SW 1271 (cell line): Measurements from ENCODE around the gene CHTF8.
"Not testable (repeated sequence)": the region's sequence is repeated elsewhere in the genome, so short reads cannot be mapped to it uniquely, and the experiment has no call there.

Source experiments
- DNase-seq, 2 experiments: peaks; one replicate each; lab custom pipeline; 2025; lab: John Stamatoyannopoulos, UW

Gene CHTF8, protein sequence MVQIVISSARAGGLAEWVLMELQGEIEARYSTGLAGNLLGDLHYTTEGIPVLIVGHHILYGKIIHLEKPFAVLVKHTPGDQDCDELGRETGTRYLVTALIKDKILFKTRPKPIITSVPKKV

DNA sequence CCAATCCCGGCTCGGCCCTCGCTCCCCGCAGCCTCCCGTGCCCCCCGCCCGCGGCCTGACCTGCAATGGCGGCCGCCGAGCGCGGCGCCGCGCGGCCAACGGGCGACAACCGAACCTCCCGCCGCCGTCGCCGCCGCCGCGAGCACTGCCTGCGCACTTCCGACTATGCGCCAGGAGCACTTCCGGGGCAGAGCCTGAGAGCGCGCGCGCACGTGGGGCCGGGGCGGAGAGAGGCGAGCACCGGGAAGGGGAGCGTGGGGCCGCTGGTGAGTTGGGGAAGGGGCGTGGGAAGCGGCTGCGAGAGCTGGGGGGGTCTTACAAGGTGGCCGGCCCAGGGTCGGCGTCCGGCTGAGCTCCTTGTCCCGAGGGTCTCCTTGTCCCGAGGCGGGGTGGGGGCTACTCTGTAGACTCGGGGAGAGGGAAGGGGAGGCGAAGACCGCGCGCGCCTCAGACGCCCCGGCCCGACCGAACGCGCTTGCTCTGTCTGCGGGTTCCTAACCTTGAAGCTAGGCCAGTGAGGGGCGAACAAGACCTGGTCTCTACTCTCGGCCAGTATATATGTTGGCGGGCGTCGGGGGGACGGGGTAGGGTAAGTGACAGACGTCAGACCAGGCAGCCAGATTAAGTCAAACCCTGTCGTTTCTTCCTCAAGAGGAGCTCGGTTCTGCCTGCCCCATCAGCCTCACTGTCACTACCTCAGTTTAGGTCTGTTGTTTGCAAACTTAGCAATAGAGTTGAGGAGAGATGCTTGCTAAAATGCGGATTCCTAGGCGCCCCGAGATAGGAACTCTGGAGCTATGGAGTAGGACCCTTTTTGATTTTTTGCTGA is at the start of gene CHTF8, which contains the start of gene UTP4:
TSS of gene CHTF8 (minus strand) at position 165 of the 829 bp plus-strand sequence. CDS start 11,130 bp downstream, outside the sequence.
TSS of gene UTP4 (plus strand) at position 226 of the 829 bp plus-strand sequence. CDS start 811 bp downstream, outside the sequence.
- DNase-seq: peak; percentile 63 to 73

DNA sequence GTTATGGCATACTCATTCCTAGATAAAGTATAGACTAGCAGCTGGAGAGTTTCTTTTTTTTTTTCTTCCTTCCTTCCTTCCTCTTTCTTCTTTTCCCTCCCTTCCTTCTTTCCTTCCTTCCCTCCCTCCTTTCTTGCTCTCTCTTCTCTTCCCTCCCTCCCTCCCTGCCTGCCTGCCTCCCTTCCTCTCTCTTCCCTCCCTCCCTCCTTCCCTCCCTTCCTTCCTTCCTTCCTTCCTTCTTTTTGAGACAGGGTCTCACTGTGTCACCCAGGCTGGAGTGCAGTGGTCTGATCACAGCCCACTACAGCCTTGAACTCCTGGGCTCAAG is 47.6 kb upstream of the CHTF8 start:
- no peak for DNase-seq

DNA sequence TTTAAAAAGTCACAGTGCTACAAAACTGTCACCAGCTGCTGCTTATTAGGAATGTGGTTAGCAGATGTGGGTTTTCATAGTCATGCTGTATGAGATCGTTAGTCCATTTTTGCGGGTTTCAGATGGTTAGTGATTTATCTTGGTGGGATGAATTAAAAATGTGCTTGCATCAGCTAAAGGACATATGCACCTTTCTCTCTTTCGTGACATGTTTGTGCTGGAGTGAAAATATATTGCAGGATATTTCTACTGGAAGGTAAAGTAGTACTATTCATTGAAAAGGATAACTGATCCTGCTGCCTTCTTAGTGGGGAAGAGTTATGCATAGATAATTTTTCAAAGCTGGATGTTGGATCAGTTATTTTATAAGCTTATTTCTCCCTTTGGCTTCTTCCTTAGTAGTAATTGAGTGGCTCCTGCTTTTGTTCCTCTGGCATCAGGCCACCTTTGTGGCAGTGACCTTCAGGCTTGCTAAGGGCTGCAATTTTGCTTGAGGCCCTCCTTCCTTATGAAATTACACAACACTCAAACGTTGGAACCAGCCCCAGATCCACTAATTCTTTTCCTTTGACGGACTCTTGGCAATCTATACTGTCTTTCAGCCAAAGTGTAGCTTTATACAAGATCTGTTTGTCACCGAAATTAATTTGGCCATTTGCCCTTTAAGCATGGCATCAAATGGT is 47.1 kb upstream of the CHTF8 start:
- peak in 1 of 2 experiments; percentile 18 for DNase-seq

DNA sequence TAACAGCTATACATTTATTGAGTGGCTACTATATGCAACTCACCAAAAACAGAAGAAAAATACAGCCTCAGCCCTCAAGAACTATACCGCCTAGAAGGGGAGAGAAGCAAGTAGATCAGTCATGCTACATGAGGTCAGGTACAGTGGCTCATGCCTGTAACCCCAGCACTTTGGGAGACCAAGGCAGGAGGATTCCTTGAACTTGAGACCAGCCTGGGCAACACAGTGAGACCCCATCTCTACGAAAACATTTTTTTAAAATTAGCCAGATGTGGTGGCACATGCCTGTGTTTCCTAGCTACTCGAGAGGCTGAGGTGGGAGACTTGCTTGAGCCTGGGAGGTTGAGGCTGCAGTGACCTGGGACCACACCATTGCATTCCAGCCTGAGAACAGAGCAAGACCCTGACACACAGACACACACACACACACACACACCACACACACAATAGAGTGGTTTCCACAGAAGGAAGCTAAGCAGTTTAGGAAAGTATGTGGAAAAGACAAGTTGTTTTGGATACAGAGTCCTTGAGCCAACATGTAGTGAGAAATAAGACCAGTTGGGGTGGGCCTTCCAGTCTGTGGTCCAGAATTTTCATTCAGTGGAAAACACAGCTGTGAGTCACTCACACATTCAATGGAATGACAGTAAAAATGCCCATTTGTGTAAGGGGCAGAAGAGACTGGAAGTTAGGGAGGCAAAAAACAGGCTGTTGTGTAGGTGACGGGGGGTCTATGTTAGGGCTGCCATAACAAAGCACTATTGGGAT is 43.8 kb upstream of the CHTF8 start:
- DNase-seq: no peak

DNA sequence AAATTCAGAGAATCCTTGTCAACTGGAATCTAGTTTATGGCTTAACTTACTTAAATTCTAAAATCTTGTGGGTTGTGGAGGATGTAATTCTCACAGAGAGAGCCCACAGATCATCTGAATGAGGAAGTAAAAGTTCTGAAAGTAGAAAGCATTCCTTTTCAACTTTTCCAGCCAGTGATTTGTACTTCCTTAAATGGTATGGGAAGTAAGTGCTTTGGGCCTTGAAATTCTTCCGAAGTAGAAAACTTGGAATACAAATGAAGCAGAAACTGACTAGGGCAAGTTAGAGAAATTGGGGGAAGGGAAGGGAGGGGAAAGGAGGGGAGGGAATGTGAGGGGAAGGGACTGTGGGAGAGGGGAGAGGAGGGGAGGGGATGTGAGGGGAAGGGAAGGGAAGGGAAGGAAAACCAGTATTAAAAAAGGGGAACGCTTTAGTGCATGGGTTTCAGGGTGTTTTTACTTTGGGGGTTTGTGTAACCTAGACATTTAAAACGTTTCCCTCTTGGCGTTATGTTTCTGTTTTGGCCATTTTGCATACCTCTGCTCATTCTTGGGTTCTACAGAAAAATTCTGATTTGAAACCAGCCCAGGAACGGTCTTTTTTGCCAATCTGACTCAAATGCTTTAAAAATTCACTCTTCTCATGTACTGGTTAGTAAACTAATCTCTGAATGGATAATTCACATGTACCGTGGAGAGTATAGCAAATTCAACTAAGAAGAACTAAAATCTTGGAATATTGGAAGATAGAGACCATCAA is 39.1 kb upstream of the CHTF8 start:
- DNase-seq: no peak

- DNase-seq: no peak
These were observed 37.4 kb upstream of the CHTF8 start for GRCh38 chr16:69169607-69170352.

DNA sequence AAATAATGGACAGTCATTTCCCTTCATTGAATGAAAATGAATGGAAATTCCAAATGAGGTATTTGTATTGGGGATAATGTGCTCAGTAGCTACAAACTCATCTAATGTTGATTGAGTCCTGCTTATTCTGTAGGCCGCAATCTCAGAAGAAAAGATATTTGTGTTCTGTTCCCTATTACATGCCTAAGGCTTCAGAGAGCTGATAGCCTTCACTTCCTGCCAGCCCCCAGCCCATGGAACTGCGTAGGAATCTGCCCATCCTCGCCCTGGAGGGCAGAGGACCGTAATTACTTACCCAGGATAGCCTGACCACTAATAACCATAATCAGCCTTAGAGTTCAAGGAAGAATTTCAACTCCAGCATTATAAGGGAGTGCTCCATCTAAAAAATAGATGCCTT is 36.7 kb upstream of the CHTF8 start:
- no peak for DNase-seq

DNA sequence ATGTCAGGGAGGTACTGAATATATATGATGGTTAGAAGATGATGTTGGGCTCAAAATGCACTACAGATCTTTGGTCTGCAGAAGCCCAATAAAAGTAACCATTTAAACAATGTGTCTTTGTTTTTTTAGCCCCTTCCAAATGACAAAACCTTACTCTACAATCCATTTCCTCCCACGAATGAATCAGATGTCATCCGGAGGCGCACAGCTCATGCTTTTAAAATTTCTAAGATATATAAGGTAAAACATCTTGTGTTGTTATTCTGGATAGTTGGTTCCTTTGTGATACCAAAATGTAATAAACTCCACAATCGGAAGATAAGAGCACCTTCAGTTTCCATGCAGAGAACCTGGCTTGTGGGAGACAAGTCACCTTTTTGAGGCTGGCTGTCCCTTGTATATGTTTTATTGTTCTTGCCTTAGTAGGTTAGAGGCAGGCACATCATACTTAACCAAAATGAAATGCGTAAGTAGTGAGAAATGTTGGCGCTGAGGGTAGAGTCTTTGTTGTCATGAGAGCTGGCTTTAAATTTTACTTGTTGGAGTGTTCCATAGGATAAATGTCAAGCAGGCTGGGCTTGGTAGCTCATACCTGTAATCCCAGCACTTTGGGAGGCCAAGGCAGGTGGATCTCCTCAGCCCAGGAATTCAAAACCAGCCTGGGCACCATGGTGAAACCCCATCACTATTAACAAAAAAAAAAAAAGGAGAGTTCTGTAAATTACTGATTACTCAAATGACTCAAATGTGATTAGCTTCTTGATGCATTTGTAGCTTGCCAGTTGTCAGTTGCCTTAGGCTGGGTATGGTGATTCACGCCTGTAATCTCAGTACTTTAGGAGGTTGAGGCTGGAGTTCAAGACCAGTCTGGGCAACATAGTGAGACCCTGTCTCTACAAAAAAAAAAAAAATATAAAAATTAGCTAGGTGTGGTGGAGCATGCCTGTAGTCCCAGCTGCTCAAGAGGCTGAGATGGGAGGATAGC is 34.9 kb upstream of the CHTF8 start:
- DNase-seq: no peak

- DNase-seq: peak in 1 of 2 experiments; percentile 14
These were observed 33.9 kb upstream of the CHTF8 start for GRCh38 chr16:69166221-69166833.

- DNase-seq: no peak
These were observed 33.2 kb upstream of the CHTF8 start for GRCh38 chr16:69165584-69165983.

- DNase-seq: no peak
These were observed 27.8 kb upstream of the CHTF8 start for GRCh38 chr16:69160192-69160591.

- no peak for DNase-seq
These were observed 24.8 kb upstream of the CHTF8 start for GRCh38 chr16:69157196-69157595.

GRCh38 chr16:69150146-69150865 is 17.9 kb upstream of the CHTF8 start:
- peak in 1 of 2 experiments; percentile 77 for DNase-seq

GRCh38 chr16:69149621-69150020 is 17.2 kb upstream of the CHTF8 start:
- not testable (repeated sequence) for DNase-seq

- no peak for DNase-seq
These were observed 13.3 kb upstream of the CHTF8 start for GRCh38 chr16:69145658-69146057.

GRCh38 chr16:69143116-69143515 is 10.7 kb upstream of the CHTF8 start:
- no peak for DNase-seq

DNA sequence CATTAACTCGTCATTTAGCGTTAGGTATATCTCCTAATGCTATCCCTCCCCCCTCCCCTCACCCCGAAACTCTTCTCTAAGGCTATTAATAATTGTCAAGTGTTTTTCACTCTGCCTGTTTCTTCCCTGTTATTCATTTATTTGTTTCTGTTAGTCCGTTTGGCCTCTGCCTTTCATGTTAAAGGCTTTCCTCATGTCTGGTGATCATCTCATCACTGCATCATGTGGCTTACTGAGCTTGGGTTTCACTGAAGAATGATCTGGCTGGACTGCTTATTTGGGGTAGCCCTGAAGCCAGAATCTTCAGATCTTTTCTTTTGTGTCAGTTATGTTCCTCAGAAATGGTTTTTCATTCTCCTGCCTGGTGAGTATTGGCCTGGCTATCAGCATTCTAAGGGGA is 9.5 kb upstream of the CHTF8 start:
- no peak for DNase-seq

DNA sequence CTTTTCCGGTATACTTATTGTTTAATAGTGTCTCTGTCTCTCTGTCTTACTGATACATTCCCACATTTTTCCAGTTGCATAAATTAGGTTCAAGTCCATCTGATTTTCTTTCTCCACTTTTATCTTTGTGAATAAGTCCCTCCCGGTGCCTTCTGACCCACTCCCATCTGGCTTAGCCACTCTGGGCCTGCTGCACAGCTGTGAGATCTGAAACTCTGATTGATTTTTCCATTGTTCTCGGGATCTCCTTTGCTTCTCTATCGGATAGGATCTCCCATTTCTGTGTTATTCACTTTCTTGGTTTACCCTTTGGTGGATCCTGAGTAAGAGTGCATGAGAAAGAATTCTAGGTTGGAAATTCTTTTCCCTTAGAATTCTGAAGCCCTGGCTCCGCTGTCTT is 8.6 kb upstream of the CHTF8 start:
- DNase-seq: no peak
